SIG-M5 (cell line): ENCODE results near the gene SSX2IP.

Experiments used
- DNase-seq: peaks from one replicate; lab custom pipeline; 2025; lab: John Stamatoyannopoulos, UW

Gene SSX2IP

GRCh38 chr1:84708031-84708430, 17.8 kb upstream of the SSX2IP start:
- DNase-seq, result no peak

GRCh38 chr1:84705513-84705912, 15.3 kb upstream of the SSX2IP start:
- DNase-seq, result no peak

GRCh38 chr1:84704872-84705417, 14.7 kb upstream of the SSX2IP start:
- DNase-seq, result no peak

GRCh38 chr1:84703431-84703830, 13.2 kb upstream of the SSX2IP start:
- DNase-seq, result no peak

GRCh38 chr1:84702143-84702542, 11.9 kb upstream of the SSX2IP start:
- DNase-seq, result no peak

GRCh38 chr1:84701376-84701775, 11.1 kb upstream of the SSX2IP start:
- DNase-seq, result no peak

- peak; percentile 21 for DNase-seq
Measured at GRCh38 chr1:84700070-84700469, 9.8 kb upstream of the SSX2IP start.

- no peak for DNase-seq
Measured at GRCh38 chr1:84698151-84699110, 8.2 kb upstream of the SSX2IP start.

GRCh38 chr1:84693785-84694184, 3.5 kb upstream of the SSX2IP start:
- no peak for DNase-seq

- no peak for DNase-seq
Measured at GRCh38 chr1:84693005-84693404, 2.7 kb upstream of the SSX2IP start.

- no peak for DNase-seq
Measured at GRCh38 chr1:84692391-84692790, 2.1 kb upstream of the SSX2IP start.

GRCh38 chr1:84691122-84691783, 992 bp upstream of the SSX2IP start:
- DNase-seq, result no peak

GRCh38 chr1:84689514-84690396, 506 bp downstream of the SSX2IP start:
- no peak for DNase-seq

- DNase-seq, result peak; percentile 14
Measured at GRCh38 chr1:84688463-84689061, 1.7 kb downstream of the SSX2IP start.

- no peak for DNase-seq
Measured at GRCh38 chr1:84687714-84688462, 2.4 kb downstream of the SSX2IP start.

GRCh38 chr1:84686223-84686622, 4.0 kb downstream of the SSX2IP start:
- no peak for DNase-seq

GRCh38 chr1:84683508-84683907, 6.8 kb downstream of the SSX2IP start:
- DNase-seq, result no peak

- DNase-seq, result no peak
Measured at GRCh38 chr1:84682047-84682446, 8.2 kb downstream of the SSX2IP start.

- DNase-seq, result no peak
Measured at GRCh38 chr1:84677415-84678099, 12.7 kb downstream of the SSX2IP start.

GRCh38 chr1:84675631-84676030, 14.6 kb downstream of the SSX2IP start:
- DNase-seq, result no peak
